Brain microvascular endothelial cell (primary cell): ENCODE data around the gene MCHR2.

Experiments used
- DNase-seq: peaks from one replicate; pipeline ENCODE4 v3.0.0-alpha.2; 2020
- H3K27ac ChIP-seq: fragments of 250-450 bp; sonication (Bioruptor Pico); 2 replicates; pipeline ENCODE4 v1.5.1; 2020; ENCODE audit warnings: mild to moderate bottlenecking, moderate library complexity
- H3K27me3 ChIP-seq: fragments of 250-450 bp; sonication (Bioruptor Pico); replicated peaks from 2 replicates; pipeline ENCODE4 v1.5.1; 2020; ENCODE audit warnings: mild to moderate bottlenecking
- H3K36me3 ChIP-seq: fragments of 250-450 bp; sonication (Bioruptor Pico); replicated peaks from 2 replicates; pipeline ENCODE4 v1.5.1; 2020; ENCODE audit warnings: mild to moderate bottlenecking
- H3K4me3 ChIP-seq: 2 replicates; pipeline ENCODE4 v1.5.1; 2011; ENCODE audit warnings: low read depth, mild to moderate bottlenecking, control low read depth, low read length, moderate library complexity
- in situ Hi-C: cut with HindIII; loops from 2 replicates; pipeline ENCODE4 v1.10.0; 2017; ENCODE audit warnings: low sequenced_read_pairs, low pct_ligation_motif_present
- TF ChIP-seq, protein P1 (sequence below): IDR thresholded peaks from 2 replicates; pipeline ENCODE4 v1.5.1; 2011; ENCODE audit warnings: low read depth, mild to moderate bottlenecking, moderate library complexity, low read length, control low read depth, inconsistent platforms; ENCODE audit errors: missing control alignments

MCHR2 gene

DNA sequence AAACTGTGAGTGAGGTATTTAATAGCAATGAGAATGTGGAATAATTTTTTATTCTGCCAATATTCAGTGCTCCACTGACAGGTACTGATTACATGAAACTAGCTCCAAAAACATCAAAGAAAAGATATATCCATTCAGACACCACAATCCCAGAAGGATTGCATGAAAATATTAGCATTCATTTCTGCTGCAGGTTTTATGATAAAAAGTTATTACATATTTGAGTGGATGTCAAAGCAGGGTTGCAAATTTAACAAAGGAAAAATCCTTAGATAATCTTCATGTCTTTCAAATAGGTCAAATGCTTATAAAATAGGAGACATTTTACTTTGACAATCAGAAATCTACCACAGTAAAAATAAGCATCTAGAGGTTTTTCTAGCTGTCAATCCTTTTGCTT, 13.3 kb downstream of the MCHR2 start:
- TF ChIP-seq, protein P1, sequence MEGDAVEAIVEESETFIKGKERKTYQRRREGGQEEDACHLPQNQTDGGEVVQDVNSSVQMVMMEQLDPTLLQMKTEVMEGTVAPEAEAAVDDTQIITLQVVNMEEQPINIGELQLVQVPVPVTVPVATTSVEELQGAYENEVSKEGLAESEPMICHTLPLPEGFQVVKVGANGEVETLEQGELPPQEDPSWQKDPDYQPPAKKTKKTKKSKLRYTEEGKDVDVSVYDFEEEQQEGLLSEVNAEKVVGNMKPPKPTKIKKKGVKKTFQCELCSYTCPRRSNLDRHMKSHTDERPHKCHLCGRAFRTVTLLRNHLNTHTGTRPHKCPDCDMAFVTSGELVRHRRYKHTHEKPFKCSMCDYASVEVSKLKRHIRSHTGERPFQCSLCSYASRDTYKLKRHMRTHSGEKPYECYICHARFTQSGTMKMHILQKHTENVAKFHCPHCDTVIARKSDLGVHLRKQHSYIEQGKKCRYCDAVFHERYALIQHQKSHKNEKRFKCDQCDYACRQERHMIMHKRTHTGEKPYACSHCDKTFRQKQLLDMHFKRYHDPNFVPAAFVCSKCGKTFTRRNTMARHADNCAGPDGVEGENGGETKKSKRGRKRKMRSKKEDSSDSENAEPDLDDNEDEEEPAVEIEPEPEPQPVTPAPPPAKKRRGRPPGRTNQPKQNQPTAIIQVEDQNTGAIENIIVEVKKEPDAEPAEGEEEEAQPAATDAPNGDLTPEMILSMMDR = no peak
- H3K27me3 ChIP-seq = no peaks in the 10 kb centered on the region
- no peaks in the 10 kb centered on the region for H3K36me3 ChIP-seq
- no peak overlapping the region for H3K4me3 ChIP-seq
- DNase-seq = no peak
- in situ Hi-C loops = no loop called here
- H3K27ac ChIP-seq = no peak overlapping the region

DNA sequence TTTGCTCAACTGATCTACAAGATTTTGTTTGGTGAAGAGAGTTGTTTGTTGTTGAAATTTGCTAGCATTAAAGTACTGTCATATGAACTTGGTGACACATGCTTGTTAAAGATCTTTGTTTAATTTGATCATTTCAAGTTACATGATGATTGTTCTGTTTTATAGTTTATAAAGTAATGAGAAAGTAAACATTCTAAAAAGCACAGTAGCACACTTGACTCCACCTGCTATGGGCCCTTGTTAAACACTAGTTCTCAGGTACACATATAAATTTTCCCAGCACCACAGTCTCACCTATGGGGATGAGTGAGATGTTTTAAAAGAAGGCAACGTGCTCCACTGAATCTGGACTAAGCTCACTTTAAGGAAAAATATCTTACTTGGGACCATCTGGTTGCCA, 14.1 kb downstream of the MCHR2 start:
- H3K27me3 ChIP-seq = no peaks in the 10 kb centered on the region
- H3K27ac ChIP-seq = no peak overlapping the region
- no peaks in the 10 kb centered on the region for H3K36me3 ChIP-seq
- no peak for DNase-seq
- TF ChIP-seq, protein P1 = no peak
- H3K4me3 ChIP-seq = no peak overlapping the region
- in situ Hi-C loops = no loop called here

DNA sequence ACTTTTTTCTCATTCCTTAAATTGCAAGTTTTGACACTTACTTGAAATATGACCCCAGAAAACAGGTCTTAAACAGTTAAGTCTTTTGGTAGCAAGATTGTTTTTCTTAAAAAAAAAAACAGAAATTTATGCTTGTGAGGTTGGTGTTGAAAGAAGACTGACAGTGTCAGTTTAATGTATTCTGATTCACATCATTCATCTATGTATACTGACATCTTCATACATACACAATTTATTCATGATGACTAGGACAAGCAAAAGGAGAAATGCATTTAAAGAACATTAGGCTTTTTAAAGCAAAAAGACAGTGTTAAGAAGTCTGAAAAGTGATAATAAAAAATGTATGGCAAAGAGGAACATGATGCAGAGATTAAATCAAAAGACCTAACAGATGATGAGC, 27.0 kb downstream of the MCHR2 start:
- in situ Hi-C loops = no loop called here
- TF ChIP-seq, protein P1 = no peak
- Histone ChIP-seq H3K27ac (no peak overlapping the region), H3K27me3 (no peaks in the 10 kb centered on the region), H3K4me3 (no peak overlapping the region), H3K36me3 (no peaks in the 10 kb centered on the region)
- DNase-seq = no peak

DNA sequence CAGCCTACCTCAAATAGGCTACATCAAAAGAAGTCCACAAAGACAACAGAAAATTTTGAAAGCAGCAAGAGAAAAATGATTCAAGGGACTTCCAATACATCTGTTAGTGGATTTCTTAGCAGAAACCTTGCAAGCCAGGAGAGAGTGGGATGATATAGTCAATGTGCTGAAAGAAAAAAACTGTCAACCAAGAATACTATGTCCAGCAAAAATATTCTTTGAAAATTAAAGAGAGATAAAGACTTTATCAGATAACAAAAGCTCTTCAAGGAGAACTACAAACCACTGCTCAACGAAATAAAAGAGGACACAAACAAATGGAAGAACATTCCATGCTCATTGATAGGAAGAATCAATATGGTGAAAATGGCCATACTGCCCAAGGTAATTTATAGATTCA, 34.0 kb downstream of the MCHR2 start:
- in situ Hi-C loops = no loop called here
- no peak for DNase-seq
- TF ChIP-seq, protein P1 = no peak
- no peaks in the 10 kb centered on the region for H3K36me3 ChIP-seq
- no peak overlapping the region for H3K27ac ChIP-seq
- no peak overlapping the region for H3K4me3 ChIP-seq
- H3K27me3 ChIP-seq = no peaks in the 10 kb centered on the region

DNA sequence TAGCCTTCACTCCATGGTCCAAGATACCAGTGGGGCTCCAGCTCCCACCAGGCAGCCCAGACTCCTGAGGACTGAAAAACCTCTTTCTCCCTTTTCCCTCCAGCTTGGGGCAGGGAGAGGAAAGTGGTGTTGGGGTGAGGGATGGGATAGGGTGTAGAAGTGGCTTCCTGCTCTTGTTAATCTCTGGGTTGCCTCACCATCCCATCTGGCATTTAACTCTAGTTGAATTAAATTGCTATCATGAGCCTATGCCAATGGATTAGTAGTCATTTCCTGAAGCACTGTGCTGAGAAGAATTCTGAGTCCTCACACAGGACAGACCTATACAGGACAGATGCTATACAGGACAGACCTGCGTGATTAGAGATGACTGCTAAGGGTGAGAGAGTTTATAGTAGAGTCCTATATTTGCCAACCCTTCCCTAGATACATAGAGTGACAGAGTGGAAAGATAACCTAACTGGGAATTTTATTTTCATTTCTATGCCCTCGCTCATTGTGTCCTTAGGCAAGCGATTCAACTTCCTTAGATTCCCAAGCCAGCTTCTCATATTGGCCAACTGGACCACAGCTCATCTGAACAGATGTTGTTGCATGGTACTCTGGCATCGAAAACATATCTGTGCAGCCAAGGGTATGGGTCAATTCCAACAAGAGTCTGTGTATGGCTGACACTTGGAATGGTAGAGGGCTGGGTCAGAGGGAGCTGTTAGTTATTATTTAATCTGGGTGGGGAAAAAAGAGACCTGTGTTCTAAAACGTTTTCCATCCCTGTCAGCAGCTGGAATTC, 42.8 kb downstream of the MCHR2 start:
- Histone ChIP-seq H3K36me3 (no peaks in the 10 kb centered on the region), H3K4me3 (no peak overlapping the region), H3K27me3 (no peaks in the 10 kb centered on the region), H3K27ac (no peak overlapping the region)
- DNase-seq = no peak
- in situ Hi-C loops = no loop called here
- TF ChIP-seq, protein P1 = no peak

DNA sequence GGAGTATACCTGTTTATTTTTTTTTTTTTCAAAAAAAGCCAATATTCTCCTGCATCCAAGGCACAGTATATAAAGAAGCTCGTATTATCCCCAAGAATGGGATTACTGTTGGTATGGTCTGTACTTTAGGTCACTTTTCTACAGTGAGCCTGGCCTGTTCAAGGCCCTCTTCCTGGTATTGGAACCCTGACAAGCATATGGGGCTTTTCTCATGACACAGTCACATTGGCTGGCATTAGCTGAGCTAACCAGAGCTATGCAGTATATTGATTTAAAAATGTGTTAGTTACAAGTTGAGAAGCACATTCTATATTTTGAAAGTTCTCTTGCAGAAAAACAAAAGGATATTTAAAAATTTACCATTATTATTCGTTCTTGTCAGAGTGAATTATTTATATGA, 48.0 kb downstream of the MCHR2 start:
- in situ Hi-C loops = no loop called here
- no peaks in the 10 kb centered on the region for H3K36me3 ChIP-seq
- no peak overlapping the region for H3K4me3 ChIP-seq
- no peak for DNase-seq
- H3K27ac ChIP-seq = no peak overlapping the region
- TF ChIP-seq, protein P1 = no peak
- no peaks in the 10 kb centered on the region for H3K27me3 ChIP-seq
